Measurements from ENCODE around the gene MPPED2. TPM values are rescaled to one million over a fixed set of nuclear protein-coding genes. Genes with fewer than 3 reads are reported as not detected.

Gene MPPED2
- total and polyA plus RNA-seq, 2 donors (not counting 3 experiments of a cell fraction or from before 2014, with no cell fraction given): not detected

DNA sequence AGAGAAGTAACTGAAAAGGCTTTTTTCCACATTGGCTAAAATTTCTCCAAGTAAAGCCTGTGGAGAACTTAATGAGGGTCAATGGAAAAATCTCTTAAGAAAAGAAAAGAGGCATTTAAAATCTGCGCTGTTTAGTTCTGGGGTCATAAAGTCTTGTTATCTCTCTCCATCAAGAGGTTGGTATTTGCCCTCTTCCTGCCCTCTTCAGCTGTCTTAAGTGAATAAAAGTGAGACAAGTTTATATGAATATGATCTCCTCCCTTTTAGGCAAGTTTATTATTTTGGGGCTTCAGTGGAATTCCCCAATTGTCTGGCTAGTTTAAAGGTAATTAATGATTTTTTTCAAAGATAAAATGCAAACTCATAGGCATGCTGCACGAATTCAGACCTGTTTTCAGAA lies 173.6 kb downstream of the MPPED2 start:
- Histone ChIP-seq H3K36me3 (ENCODE audit: control insufficient read depth in 2 of 2, extremely low read depth in 1 of 2, insufficient read depth in 2 of 2, low read length in 2 of 2) (no peaks in the 10 kb centered on the region), H3K9me3 (replicated peaks; ENCODE audit: control insufficient read depth, insufficient read depth, low read length) (no peaks in the 10 kb centered on the region), H3K4me1 (ENCODE audit: control insufficient read depth, extremely low read depth, insufficient read depth, low read length) (no peaks in the 10 kb centered on the region), H4K20me1 (replicated peaks; ENCODE audit: control insufficient read depth, extremely low read depth, insufficient read depth, low read length) (no peaks in the 10 kb centered on the region), H3K9ac (replicated peaks; ENCODE audit: extremely low read depth, insufficient read depth, low read length) (no peak overlapping the region), H3K27me3 (ENCODE audit: control insufficient read depth in 2 of 2, insufficient read depth in 2 of 2, low read length in 2 of 2) (no peaks in the 10 kb centered on the region), H2AFZ (ENCODE audit: low read depth, low read length) (no peak overlapping the region), H3K4me2 (ENCODE audit: insufficient read depth, low read length) (no peak overlapping the region), H3K4me3 (replicated peaks in 1 of 3; ENCODE audit: insufficient read depth in 1 of 3, low read depth in 1 of 3, low read length in 3 of 3) (no peak overlapping the region), H3K27ac (ENCODE audit: insufficient read depth, low read depth, low read length) (no peak overlapping the region), H3K9me1 (replicated peaks; ENCODE audit: control insufficient read depth, extremely low read depth, insufficient read depth, low read length) (no peaks in the 10 kb centered on the region), H3K79me2 (ENCODE audit: control insufficient read depth, insufficient read depth, low read length) (no peaks in the 10 kb centered on the region)
- no TSS peak for BruUV-seq (replicated peaks)
- intact Hi-C loops (cut with micrococcal nuclease): no loop called here
- CTCF ChIA-PET: no interaction called here
- POLR2A ChIA-PET: no interaction called here
- FAIRE-seq (no peak), DNase-seq (ENCODE audit: low read depth, low spot score) (no peak)
- dilution Hi-C loops (cut with MboI; ENCODE audit: extremely low pct_ligation_motif_present, low sequenced_read_pairs): no loop called here
- TF ChIP-seq FOS (IDR thresholded peaks at IDR 0.05; ENCODE audit: borderline replicate concordance, insufficient read depth, low read length): no peak
- TF ChIP-seq GATA2 (IDR thresholded peaks at IDR 0.05; ENCODE audit: insufficient read depth, insufficient read length, low read depth, low read length): no peak
- no peak for TF ChIP-seq CTCF (IDR thresholded peaks at IDR 0.05; ENCODE audit: extremely low read depth in 1 of 2, insufficient read depth in 1 of 2, low read depth in 1 of 2, low read length in 2 of 2)
- TF ChIP-seq POLR2A (IDR thresholded peaks at IDR 0.05; ENCODE audit: low read depth, low read length): no peak
- TF ChIP-seq POLR2AphosphoS5 (IDR thresholded peaks at IDR 0.05; ENCODE audit: insufficient read depth, low read depth, low read length): no peak
- no peak for TF ChIP-seq EZH2 (IDR thresholded peaks at IDR 0.05; ENCODE audit: borderline replicate concordance, low read depth, low read length, severe bottlenecking)
- TF ChIP-seq, protein P1, sequence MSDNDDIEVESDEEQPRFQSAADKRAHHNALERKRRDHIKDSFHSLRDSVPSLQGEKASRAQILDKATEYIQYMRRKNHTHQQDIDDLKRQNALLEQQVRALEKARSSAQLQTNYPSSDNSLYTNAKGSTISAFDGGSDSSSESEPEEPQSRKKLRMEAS (IDR thresholded peaks at IDR 0.05; ENCODE audit: insufficient read depth, insufficient read length): no peak
- TF ChIP-seq JUN (IDR thresholded peaks at IDR 0.05; ENCODE audit: borderline replicate concordance, insufficient read depth, insufficient read length, low read depth): no peak
- no peak for TF ChIP-seq MYC (IDR thresholded peaks at IDR 0.05; ENCODE audit: low read depth, low read length)
